GM18867 (cell line): ENCODE measurements around the gene ORMDL3.
"Not testable (repeated sequence)": the region's sequence is repeated elsewhere in the genome, so short reads cannot be mapped to it uniquely, and the experiment has no call there.

Experiments
- ATAC-seq: cut with Tn5 transposase; IDR thresholded peaks from one replicate; pipeline ENCODE4 v1.9.1; 2021; ENCODE audit warnings: mild to moderate bottlenecking, moderate library complexity; ENCODE audit not compliant: unreplicated experiment

ORMDL3 gene

GRCh38 chr17:39925282-39926134, 1.9 kb downstream of the ORMDL3 start:
- no peak for ATAC-seq

GRCh38 chr17:39924691-39925055, 2.7 kb downstream of the ORMDL3 start:
- ATAC-seq: no peak

- ATAC-seq: no peak
Measured at GRCh38 chr17:39923836-39924690, 3.3 kb downstream of the ORMDL3 start.

GRCh38 chr17:39923230-39923629, 4.2 kb downstream of the ORMDL3 start:
- ATAC-seq: no peak

- no peak for ATAC-seq
Measured at GRCh38 chr17:39922006-39922405, 5.4 kb downstream of the ORMDL3 start.

- no peak for ATAC-seq
Measured at GRCh38 chr17:39921323-39921722, 6.1 kb downstream of the ORMDL3 start.

DNA sequence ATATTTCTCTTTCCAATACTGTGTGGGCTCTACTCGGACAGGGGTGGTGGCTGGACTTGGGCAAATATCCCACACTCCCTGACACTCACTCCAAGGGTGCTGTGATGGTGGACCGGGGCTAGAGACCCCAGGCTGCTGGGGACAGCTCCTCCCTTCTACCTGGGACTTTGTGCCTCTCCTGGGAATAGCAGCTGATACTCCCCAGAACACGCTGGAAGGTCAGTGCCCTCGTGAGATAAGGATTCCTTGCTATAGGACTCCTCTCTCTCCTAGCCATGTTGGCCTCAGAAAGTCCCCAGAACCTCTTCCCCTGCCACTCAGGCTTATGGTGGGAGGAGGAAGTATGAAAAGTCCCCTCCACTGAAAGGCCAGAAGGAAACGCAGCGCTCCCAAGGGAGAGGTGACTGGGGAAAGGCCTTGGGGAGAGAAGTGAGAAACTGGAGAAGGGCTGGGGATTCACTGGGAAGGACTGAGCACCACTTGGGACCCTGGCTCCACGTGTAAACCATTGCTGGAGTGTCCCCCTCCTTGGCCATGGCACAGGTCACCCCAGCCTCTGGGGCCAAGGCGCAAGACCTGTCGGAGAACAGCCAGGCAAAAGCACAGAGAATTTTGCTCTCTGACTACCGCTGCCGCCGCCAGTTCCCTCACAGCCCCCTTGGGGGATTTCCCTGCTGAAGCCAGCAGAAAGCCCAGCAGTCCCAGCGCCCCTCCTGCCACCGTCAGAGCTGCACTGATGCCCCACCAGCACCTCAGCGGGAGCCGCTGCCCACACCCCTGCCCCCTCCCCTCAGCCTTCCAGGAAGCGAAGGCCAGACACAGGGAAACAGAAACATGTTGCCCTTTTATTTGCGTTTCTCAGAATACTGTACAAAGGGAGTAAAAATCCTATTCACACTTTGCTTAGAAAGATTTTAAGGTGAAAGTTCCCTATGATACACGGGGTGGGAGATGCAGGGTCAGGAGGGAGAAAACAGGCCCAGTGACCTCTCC, 6.9 kb downstream of the ORMDL3 start:
- ATAC-seq: no peak

GRCh38 chr17:39919087-39919683, 8.2 kb downstream of the ORMDL3 start:
- ATAC-seq: no peak

DNA sequence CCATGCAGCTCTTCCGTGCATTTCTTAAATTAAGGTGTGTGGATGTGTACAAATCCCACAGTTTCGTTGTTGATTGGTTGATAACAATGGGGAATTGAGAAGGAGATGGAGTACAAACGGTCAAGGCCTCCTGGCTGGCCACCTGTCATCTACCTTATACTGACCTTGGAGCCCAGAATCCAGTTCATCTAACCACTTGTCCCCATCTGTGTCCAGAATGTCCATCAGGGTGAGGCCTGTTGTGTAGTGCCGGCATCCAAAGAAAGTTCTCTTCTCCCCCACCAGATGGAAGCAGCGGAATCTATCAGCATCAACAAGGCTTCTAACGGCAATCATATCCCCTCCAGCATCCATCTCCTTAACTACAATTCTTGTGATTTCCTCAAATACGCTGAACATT, 10.5 kb downstream of the ORMDL3 start:
- ATAC-seq: no peak

DNA sequence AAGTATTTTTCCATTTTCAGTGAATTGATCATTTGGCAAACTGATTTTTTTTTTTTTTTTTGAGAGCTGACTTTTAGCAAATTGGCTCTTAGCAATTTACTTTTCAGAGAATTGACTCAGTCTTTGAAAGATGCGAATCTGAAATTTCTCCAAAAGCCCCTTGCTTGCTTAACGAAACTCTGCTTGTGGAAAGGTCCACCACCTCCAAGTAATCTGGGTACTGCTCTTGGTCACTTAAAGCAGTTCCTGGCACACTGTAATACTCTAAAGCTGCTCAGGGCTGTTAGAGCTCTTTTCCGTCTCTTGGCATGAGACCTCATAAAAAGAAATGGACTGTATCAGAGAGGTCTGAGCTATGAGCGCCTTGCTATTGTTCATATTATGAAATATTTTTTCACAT, 11.8 kb downstream of the ORMDL3 start:
- no peak for ATAC-seq

DNA sequence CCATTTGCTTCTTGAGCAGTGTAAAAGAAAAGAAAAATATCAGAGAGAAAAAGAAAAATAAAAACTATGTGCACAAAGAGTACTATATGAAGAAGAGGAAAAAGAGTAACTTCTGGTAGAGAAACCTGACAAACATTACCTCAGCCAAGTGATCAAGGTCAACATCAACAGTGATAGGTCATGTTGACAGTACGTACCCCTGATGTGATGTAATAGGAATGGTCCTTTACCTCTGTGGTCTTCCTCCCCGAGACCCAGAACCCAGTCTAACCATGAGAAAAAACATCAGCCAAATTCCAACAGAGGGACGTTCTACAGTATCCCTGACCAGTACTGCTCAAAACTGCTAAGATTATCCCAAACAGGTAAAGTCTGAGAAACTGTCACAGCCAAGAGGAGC, 13.4 kb downstream of the ORMDL3 start:
- ATAC-seq: no peak

DNA sequence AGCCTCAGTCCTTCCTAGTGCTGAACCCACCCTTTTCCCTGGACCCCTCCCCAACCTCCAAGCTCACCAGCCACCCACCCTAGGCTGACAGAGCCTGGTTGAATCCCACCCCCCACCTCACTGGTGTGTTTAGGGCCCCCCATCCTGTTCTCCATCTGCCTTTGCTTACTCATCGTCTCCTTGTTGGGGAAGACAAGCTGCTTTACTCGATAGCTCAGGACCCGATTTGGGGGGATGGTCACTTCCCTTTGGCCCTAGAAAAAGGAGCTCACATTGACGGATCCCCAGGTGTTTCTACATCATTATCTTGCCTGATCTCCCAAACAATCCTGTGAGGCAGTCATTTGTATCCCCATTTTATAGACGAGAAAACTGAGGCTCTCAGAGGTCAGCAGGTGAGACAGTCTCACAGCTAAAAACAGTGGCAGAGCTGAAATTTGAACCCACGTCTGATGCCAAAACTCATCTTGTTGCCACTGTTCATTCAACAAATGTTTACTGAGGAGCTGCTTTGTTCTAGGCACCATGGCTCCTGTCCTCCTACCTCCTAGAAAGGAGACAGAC, 18.5 kb downstream of the ORMDL3 start:
- ATAC-seq: no peak

- no peak for ATAC-seq
Measured at GRCh38 chr17:39904990-39905288, 22.5 kb downstream of the ORMDL3 start.

- ATAC-seq: no peak
Measured at GRCh38 chr17:39903158-39903884, 24.1 kb downstream of the ORMDL3 start.

DNA sequence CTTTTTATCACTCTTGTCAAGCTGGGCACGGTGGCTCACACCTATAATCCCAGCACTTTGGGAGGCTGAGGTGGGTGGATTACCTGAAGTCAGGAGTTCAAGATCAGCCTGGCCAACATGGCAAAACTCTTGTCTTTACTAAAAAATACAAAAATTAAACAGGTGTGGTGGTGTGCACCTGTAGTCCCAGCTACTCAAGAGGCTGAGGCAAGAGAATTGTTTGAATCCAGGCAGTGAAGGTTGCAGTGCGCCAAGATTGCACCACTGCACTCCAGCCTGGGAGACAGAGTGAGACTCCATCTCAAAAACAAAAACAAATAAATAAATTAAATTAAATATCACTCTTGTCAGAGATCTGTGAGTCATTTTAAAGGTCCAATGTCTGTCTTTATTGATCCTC, 25.4 kb downstream of the ORMDL3 start:
- not testable (repeated sequence) for ATAC-seq

- no peak for ATAC-seq
Measured at GRCh38 chr17:39899215-39899614, 28.2 kb downstream of the ORMDL3 start.

DNA sequence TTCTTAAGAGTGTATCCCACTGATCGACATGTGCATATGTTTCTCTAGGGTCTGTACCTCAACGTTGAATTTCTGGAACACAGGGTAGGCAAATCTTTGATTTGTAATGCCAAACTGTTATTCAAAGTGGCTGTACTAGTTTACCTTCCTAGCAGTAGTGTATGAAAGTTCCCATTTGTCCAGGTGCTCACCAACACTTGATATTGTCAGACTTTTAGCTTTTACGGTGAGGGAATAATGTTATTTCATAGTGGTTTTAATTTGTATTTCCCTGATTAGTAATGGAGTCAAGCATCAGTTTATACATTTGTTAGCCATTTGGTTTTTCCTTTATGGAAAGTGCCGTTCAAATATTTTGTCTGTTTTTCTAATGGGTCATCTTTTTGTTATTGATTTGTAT, 29.3 kb downstream of the ORMDL3 start:
- ATAC-seq: no peak

DNA sequence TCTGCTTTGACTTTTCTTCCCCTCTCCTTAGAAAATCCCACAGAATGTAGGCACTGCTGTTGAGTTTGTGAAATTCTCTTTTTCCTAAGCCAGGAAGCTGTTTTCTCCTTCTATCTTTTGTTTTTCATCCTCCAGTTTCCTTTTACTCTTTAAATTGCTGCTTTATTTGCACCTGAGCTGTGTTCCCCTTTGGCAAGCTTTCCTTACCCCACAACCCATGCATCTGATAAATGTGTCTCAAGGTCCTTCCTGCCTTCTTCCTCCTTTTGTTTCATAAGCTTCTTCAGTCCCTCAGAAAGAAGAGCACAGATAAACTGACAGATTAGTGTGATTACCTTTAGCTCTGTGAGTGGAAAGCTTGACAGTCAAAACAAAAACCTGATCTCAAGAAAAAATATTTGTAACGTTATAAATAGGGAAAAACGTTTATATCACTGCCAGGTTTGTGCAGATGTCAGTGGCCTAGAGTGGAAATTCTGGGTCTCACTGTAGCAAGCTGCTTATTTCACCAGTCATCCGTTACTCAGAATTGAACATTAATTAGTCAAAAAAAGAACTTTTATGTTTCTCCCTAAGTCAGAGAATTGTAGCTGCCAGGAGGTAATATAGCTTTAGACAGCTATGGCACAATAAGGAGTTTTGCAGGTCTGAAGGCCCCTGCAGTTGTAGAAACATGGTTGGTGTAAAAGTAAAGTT, 32.6 kb downstream of the ORMDL3 start:
- no peak for ATAC-seq

GRCh38 chr17:39889200-39889599, 38.2 kb downstream of the ORMDL3 start:
- ATAC-seq: no peak
